ENCODE data around the gene APOC3. TPM values are rescaled to one million over a fixed set of nuclear protein-coding genes. Genes with fewer than 3 reads are reported as not detected.

Gene APOC3
- total and polyA plus RNA-seq, 10 of the 15 experiments (the other 5 are each of a cell fraction or from before 2014, with no cell fraction given), result 1.9 TPM; not detected in 9

DNA sequence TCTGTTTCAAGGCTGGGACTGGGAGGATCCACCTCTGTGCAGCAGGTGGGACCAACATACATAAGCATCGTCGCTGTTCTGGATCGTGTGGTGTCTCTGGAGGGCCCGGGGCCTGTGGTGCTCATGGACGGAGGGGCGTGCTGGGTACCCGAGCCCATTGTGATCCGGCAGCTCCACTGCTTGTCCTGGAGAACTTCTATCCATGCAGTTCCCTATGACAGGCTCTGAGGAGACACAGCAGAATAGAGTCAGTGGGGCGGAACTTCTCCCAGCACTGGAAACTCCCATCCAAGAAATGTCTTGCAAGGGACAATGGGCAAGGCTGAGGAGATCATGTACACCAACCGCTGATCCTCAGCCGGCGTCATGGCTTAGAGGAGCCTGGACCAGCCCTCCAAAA lies 19.4 kb downstream of the APOC3 start:
- Histone ChIP-seq H3K27ac (ENCODE audit: control insufficient read depth, insufficient read depth) (no peak overlapping the region), H4K20me1 (ENCODE audit: control insufficient read depth, insufficient read depth) (no peaks in the 10 kb centered on the region), H3K79me2 (ENCODE audit: control insufficient read depth, insufficient read depth, low read length) (no peaks in the 10 kb centered on the region), H3K4me3 (no peak overlapping the region), H3K9me3 (replicated peaks; ENCODE audit: control insufficient read depth, insufficient read depth, low read length) (no peaks in the 10 kb centered on the region), H3K27me3 (replicated peaks in 1 of 2; ENCODE audit: control insufficient read depth in 2 of 2, insufficient read depth in 2 of 2, low read length in 1 of 2) (no peaks in the 10 kb centered on the region), H3K4me2 (ENCODE audit: control insufficient read depth, insufficient read depth) (no peak overlapping the region), H2AFZ (ENCODE audit: control insufficient read depth, low read depth, low read length) (no peak overlapping the region), H3K4me1 (ENCODE audit: control insufficient read depth, insufficient read depth, low read length) (peaks cover 26% of the 10 kb centered on the region), H3K9ac (ENCODE audit: control insufficient read depth, insufficient read depth, low read length) (no peak overlapping the region), H3K36me3 (ENCODE audit: control insufficient read depth in 2 of 2, insufficient read depth in 2 of 2, low read length in 1 of 2) (peaks cover 14 to 20% of the 10 kb centered on the region in 2 experiments; a peak in 3 of 4 replicates)
- ChIA-PET RAD21 (ENCODE audit: unreplicated experiment) (interaction anchor here (0.6 kb wide), 1 partner anchor 256 kb away, joined by 3 read pairs; no protein-coding TSS in a partner anchor), CTCF (interaction anchor here (3.7 kb wide), 1 partner anchor 13 kb away, joined by 24 read pairs; no protein-coding TSS in a partner anchor), SMC1A (ENCODE audit: uncharacterized antibody, unreplicated experiment) (no interaction called here), POLR2A (no interaction called here)
- no TSS peak for BruUV-seq (replicated peaks)
- DNase-seq (ENCODE audit: low read depth, low spot score) (no peak), FAIRE-seq (no peak), ATAC-seq (no peak)
- 98% methylated on average over 12 of the region's 12 CpGs for WGBS (ENCODE audit: insufficient coverage, insufficient replicate concordance, low lambda C conversion rate, missing lambda C conversion rate)
- TF ChIP-seq KLF5 (IDR thresholded peaks at IDR 0.05; ENCODE audit: partially characterized antibody) (no peak), PAX5 (IDR thresholded peaks at IDR 0.05; ENCODE audit: borderline replicate concordance, low read depth, low read length) (peak; percentile 46; the same call in 1 of the 2 replicates)
- intact Hi-C loops (cut with micrococcal nuclease; ENCODE audit: unreplicated experiment), result no loop called here
- in situ Hi-C loops (cut with MboI), result no loop called here

DNA sequence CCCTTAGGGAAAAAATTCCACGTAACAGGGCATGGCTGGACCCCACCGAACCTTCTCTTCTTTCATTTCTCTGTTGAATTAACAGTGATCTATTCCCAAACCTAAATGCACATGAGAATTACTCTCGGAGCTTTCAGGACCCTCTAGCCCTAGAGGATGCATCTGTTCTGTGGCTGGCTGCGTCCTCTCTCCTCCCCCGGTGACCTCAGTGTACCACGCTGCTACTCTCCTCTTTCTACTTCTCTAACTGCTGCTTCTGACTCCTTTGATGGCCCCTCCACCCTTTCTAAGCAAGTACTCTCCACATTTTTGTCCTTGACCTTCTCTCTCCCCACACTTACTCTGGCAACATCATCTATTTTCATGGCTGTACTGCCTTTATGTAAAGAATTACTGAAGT lies 19.8 kb downstream of the APOC3 start:
- no peak for ATAC-seq
- no peaks in the 10 kb centered on the region for H3K9me3 ChIP-seq (replicated peaks; ENCODE audit: control insufficient read depth, insufficient read depth, low read length)
- no peak overlapping the region for H3K27ac ChIP-seq (ENCODE audit: control insufficient read depth, insufficient read depth)
- H2AFZ ChIP-seq (ENCODE audit: control insufficient read depth, low read depth, low read length), result no peak overlapping the region
- H4K20me1 ChIP-seq (ENCODE audit: control insufficient read depth, insufficient read depth), result no peaks in the 10 kb centered on the region
- no peaks in the 10 kb centered on the region for H3K27me3 ChIP-seq (replicated peaks in 1 of 2; ENCODE audit: control insufficient read depth in 2 of 2, insufficient read depth in 2 of 2, low read length in 1 of 2)
- ChIA-PET SMC1A (ENCODE audit: uncharacterized antibody, unreplicated experiment) (interaction anchor here (0.7 kb wide), 1 partner anchor 1940 kb away, joined by 3 read pairs; no protein-coding TSS in a partner anchor), POLR2A (no interaction called here), CTCF (interaction anchor here (3.7 kb wide), 1 partner anchor 14 kb away, joined by 24 read pairs; no protein-coding TSS in a partner anchor), RAD21 (ENCODE audit: unreplicated experiment) (interaction anchor here (0.6 kb wide), 1 partner anchor 256 kb away, joined by 3 read pairs; no protein-coding TSS in a partner anchor)
- no peak for DNase-seq (ENCODE audit: low read depth, low spot score)
- no TSS peak for BruUV-seq (replicated peaks)
- FAIRE-seq, result no peak
- TF ChIP-seq NFYA (IDR thresholded peaks at IDR 0.05; ENCODE audit: borderline replicate concordance, low read depth, low read length) (no peak), ZSCAN29 (IDR thresholded peaks at IDR 0.05) (no peak), YY1 (IDR thresholded peaks at IDR 0.05; ENCODE audit: low read depth, low read length) (no peak), HDAC6 (IDR thresholded peaks at IDR 0.05; ENCODE audit: unreplicated experiment) (no peak)
- H3K4me2 ChIP-seq (ENCODE audit: control insufficient read depth, insufficient read depth), result no peak overlapping the region
- 90% methylated on average over 6 of the region's 6 CpGs for WGBS (ENCODE audit: insufficient coverage, insufficient replicate concordance, low lambda C conversion rate, missing lambda C conversion rate)
- no peak overlapping the region for H3K4me3 ChIP-seq
- peaks cover 14 to 20% of the 10 kb centered on the region in 2 experiments; a peak in 3 of 4 replicates for H3K36me3 ChIP-seq (ENCODE audit: control insufficient read depth in 2 of 2, insufficient read depth in 2 of 2, low read length in 1 of 2)
- intact Hi-C loops (cut with micrococcal nuclease; ENCODE audit: unreplicated experiment), result no loop called here
- H3K79me2 ChIP-seq (ENCODE audit: control insufficient read depth, insufficient read depth, low read length), result no peaks in the 10 kb centered on the region
- in situ Hi-C loops (cut with MboI), result no loop called here
- H3K4me1 ChIP-seq (ENCODE audit: control insufficient read depth, insufficient read depth, low read length), result peaks cover 30% of the 10 kb centered on the region
- H3K9ac ChIP-seq (ENCODE audit: control insufficient read depth, insufficient read depth, low read length), result no peak overlapping the region
